NCI-H2196 treated with DMSO at 0.1 percent for 48 hours (cell line): ENCODE measurements around the gene MGLL.
A peak's percentile ranks its signal among the peaks of the same experiment; 100 is the strongest.
"Not testable (repeated sequence)": the region's sequence is repeated elsewhere in the genome, so short reads cannot be mapped to it uniquely, and the experiment has no call there.

Experiments
- DNase-seq: peaks from one replicate; lab custom pipeline; 2025; ENCODE audit not compliant: unreplicated experiment; lab: John Stamatoyannopoulos, UW

Gene MGLL

DNA sequence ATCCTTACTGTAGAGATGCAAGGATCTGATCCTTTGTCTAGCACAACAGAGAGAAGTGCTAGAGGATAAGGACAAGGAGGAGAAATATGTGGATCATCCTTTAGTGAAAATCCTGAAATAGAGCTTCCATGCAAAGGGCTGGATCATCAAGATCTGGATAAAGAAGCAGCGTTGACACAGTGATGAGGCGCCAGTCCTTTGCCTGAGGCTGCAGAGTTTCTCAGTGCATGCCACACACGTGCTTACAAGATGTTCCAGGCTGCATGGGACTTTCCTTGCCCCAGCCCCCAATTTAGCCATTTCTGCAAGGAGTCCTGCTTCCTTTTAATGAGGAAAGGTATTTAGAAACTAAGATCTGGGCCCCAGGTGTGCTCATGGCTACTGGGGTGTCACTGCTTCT is 156.7 kb downstream of the MGLL start:
- no peak for DNase-seq

DNA sequence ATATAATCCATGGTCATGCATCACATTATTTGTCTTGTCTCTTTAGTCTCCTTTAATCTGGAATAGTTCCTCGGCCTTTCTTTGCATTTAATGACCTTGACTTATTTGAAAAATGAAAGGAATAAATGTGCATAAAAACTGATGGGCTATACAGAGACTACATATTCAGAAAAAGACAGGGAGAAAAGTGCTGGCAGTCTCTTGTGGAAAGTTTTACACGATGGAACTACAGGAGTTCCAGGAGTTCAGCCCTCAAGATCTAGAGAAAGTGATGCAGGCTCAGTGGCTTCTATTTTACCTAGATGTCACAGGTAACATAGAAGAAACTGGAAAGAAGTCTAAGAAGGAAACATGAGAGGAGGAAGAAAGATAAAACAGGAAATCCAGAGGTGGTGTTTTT is 157.2 kb downstream of the MGLL start:
- no peak for DNase-seq

DNA sequence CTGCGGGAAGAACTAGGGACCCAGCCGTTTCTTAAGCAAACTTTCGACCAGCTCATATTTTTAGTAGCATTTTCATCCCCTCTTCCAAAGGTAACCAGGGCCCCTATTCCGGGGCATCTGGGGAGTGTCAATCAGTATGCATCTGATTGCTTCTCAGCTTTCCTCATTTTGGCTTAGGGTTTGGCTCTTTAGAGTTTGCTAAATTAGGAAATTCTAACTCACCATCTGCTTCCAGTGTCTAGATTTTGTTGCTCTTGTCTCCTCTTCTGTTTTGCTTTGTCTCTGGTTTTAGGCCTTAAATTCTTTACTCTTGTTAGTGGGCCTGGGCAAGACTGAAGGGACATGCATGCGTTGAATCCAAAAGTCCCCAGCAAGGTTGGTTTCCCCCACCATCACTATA is 159.2 kb downstream of the MGLL start:
- no peak for DNase-seq

DNA sequence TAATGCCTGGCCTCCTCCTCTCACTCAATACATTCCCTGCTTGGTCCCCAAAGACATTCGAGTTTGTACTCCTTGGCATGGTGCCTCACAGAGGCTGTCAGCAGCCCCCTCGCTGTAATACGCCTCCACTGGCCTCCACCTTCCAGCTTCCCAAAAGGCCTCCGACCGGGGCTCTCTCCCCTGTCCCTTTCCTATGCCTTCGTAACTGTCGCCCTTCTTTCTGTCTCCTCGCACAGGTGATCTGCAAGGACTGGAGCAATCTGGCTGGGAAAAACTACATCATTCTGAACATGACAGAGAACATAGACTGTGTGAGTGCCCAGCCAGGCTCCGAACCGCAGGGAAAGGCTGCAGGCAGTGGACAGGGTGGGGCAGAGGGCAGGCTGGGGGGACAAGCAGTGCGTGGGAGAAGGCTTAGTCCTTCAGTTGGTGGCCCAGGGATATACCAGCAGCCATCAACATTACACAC is 160.3 kb downstream of the MGLL start:
- DNase-seq = no peak

DNA sequence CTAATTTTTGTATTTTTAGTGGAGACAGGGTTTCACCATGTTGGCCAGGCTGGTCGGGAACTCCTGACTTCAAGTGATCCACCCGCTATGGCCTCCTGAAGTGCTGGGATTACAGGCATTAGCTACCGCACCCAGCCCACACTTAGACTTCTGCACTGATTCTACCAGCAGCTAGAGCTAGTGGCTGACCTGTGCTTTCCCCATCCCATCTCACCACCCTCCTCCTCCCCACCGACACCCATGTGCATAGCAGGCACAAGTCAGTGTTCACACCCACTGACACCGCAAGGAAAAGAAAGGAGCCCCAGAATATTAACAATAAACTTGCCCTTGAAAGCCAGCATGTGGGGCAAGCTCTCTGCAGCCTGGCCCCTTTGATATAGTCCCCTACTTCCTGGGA is 160.7 kb downstream of the MGLL start:
- no peak for DNase-seq

DNA sequence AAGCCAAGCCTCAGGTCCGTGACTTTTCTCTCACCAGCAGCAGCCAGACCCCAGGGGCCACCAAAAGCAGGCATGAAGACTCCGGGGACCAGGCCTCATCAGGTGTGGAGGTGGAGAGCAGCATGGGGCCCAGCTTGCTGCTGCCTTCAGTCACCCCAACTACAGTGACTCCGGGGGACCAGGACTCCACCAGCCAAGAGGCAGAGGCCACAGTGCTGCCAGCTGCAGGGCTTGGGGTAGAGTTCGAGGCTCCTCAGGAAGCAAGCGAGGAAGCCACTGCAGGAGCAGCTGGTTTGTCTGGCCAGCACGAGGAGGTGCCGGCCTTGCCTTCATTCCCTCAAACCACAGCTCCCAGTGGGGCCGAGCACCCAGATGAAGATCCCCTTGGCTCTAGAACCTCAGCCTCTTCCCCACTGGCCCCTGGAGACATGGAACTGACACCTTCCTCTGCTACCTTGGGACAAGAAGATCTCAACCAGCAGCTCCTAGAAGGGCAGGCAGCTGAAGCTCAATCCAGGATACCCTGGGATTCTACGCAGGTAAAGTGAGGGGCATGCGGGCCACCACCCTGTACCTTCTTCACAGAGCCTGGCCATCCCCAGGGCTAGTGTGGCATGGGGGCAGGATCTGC is 161.6 kb downstream of the MGLL start:
- no peak for DNase-seq

DNA sequence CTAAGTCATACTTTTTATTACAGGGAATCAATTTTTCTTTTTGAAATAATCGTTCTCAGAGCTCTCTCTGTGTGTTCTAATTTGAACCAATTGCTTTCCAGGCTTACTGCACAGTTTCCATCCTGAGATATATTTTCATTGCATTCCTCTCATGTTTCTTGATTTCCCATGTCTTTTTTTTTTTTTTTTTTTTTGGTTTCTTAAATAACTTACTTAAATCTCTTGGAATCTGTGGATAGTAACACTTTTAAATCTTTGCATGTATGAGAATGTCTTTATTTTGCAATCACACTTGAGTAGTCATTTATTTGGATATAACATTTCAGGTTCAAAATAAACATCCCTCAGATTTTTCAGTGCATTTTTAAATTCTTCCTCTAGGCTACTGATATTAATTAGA is 164.1 kb downstream of the MGLL start:
- DNase-seq = no peak

DNA sequence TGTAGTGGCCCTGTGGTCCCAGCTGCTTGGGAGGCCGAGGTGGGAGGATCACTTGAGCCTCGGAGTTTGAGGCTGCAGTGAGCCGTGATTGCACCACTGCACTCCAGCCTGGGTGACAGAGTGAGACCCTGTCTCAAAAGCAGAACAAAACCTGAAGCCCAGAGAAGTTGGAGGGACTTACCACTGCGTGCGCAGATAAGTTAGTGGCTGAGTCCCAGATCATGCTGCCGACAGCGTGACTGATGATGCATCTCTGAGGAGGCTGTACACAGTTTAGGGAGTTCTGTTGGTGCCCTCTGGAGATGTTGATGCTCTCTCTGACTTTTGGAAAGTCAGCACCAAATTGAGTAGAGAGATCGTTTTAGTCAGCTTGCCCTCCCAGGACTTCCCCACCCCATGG is 165.4 kb downstream of the MGLL start:
- DNase-seq = no peak

DNA sequence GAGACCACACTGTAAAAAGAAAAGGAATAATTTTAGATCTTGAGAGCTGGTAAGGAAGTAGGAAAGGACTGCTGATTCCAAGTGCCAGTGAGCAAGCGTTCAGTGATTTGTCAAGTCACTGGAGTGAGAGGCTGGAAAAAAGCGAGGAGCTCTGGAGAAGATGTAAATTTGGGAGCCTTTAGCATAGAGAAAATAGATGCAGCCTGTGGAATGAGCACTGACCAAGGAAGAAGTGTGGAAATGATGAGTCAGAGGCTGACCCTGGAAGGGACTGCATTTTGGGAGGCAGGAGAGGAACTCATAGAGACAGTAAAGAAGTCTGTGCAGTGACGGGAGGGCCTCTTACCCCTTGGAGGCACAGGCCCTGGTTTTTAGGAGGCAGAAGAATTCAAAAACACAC is 166.7 kb downstream of the MGLL start:
- no peak for DNase-seq

DNA sequence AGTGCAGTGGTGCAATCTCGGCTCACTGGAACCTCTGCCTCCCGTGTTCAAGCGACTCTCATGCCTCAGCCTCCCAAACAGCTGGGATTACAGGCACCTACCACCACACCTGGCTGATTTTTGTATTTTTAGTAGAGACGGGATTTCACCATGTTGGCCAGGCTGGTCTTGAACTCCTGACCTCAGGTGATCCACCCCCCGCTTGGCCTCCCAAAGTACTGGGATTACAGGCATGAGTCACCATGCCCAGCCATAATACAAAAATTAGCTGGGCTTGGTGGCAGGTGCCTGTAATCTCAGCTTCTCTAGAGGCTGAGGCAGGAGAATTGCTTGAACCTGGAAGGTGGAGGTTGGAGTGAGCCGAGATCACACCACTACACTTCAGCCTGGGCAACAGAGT is 167.3 kb downstream of the MGLL start:
- DNase-seq = not testable (repeated sequence)

DNA sequence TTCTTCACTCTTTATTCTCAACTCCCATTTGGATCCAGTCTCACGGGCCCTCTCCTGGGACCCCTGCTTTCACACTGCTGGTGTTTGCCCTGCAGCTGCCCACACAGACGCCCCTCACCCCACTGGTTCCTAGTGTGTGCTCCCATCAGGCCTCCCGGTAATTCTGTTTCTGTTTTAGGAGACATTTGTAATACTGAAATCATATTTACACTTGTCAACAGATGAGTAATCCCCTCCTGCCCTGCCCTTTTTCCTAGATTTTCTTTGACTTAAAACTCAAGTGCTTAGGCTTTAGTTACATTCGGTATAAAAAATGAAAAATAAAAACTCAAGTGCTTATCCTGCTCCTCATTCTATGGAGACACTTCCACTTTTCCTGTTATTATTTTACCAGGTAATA is 167.9 kb downstream of the MGLL start:
- no peak for DNase-seq

DNA sequence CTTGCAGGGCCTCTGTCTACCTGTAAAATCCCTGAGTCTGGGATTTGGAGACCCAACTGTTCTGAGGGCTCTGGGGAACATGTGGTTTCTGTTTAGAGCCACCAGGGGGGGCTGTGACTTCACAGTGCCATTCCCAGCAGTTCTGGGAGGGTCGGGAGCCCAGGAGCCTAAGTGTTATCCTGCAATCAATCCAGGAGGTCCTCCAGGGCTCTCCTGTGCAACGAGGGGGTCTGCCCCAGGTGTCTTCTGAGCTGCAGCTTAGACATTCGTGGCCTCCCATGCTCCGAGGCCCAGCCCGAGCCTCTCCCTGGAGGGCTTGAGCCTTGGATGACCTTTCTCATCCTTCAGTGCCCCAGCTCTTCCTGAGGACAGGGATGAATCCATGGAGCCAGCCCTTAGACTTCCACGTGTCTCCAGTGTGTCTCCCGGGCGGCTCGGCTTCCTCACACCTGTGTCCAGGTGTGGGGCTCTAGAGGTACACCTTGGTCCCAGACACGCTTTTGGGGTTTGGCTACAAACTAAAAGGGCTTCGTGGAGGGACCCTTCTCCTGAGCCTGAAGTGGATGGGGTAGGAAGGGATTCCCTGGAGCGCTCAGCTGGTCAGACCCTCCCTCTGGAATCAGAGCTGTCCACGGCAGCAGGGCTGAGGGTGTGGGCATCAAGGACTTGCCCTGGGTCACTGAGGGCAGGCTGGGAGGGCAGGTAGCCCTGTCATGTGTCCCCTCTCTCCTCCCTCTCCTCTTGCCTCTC is 169.9 kb downstream of the MGLL start:
- peak; percentile 62 for DNase-seq

DNA sequence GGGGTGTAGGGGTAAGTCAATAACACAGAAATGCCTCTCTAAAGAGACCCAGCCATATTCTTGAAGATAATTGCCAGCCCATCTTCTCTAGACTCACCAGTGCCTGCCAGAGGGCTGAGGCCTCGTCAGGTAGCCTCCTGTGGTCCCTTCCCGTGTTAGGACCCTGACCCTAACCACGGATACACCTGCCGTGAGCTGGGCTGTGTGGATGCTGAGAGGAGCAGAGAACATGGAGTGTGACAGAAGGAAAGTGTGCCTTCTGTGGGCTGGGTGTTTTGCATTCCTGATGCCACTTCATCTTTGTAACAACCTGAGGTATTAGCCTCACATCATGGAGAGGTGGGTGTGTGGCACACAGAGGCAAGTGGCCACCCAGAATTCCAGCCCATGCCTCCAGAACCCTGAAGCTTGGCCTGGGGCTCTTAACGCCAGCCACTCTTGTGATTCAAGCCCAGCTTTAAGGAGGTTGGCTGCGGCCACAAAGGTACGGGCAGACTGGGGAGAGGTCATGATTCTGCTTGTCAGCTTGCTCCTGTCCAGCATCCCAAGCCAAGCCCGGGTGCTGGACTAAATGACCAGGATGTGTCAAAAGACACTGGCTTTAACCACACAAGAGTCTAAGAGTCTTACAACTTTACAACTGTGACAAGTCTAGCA is 170.7 kb downstream of the MGLL start:
- DNase-seq = no peak

DNA sequence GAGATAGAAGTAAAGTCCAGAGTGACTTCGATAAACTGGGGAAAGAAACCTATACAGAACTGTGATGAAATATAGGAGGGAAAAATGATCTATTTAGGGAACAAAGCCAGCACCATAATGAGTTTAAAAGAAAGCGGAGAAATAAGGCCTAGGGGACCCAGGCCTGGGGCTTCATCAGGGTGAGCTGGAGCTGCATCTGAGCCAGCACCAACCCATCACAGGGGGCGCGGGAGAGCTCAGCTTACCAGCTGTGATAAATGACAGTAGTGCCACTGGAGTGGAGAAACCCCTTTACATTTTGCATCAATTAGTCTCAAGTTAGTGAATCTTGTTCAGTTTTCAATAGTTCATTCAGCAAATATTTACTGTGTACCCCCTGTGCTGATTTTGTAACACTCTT is 172.1 kb downstream of the MGLL start:
- no peak for DNase-seq

DNA sequence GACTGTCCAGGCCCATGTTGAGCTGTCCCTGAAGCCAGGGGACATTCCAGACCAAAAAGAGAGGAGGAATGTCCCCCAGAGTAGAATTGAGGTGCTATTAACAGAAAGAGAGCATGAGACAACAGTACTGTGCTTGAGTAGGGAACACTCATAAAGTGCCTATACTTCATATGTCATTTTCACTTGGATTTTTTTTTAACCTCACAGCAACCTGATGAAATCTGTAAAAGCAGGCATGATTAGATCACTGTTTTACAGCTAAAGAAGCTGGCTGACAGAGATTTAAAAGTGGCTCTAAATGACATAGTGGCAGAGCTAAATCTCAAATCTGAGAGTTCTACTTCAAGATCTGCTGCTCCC is 174.5 kb downstream of the MGLL start:
- no peak for DNase-seq

DNA sequence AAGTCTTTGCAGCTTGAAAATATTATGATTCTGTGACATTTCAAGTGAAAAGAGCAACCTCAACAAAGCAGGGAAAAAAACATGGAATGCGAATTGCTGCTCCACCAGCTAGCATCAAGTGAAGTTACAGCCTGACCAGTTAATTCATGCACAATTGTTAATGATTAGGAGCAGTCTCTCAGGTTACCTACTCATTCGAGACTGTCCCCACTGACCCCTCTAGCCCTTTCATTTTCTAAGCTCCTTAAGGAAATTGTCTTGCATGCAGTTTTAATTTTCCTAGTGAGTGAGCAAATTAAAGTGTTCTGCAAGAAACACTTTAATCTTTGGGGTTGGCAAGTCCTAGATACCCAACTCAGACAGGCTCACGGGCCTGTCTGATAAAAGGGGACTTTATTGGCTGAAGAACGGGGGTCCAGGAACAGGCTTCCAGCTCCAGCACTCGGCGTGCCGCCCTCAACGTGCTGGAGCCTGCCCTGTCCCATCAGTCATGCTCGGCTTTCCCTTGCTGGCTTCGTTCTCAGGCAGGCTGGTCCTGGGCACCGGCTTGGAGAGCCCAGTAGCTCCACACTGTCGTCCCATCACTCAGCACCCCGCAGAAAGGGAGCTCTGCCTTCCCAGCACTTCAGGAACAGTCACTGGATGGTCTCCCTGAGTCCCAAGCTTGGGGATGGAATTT is 175.0 kb downstream of the MGLL start:
- DNase-seq = no peak

DNA sequence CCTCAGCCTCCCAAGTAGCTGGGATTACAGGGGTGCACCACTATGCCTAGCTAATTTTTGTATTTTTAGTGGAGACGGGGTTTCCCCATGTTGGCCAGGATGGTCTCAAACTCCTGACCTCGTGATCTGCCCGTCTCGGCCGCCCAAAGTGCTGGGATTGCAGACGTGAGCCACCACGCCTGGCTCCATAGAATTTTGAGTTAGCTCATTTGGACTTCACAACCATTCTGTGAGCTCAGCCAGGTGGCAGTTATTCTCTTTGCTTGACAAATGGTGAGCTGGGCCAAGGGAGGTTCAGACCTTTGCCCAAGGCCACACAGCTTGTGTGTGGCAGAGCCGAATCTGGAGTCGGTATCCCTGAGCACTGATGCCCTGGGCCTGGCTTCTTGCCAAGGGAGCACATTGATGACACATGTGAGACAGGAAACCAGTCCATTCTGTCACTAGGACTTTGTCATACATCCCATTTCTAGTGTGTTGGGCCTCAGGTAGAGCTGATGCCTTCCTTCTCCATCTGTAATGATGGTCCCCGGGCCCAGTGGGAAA is 175.7 kb downstream of the MGLL start:
- no peak for DNase-seq

DNA sequence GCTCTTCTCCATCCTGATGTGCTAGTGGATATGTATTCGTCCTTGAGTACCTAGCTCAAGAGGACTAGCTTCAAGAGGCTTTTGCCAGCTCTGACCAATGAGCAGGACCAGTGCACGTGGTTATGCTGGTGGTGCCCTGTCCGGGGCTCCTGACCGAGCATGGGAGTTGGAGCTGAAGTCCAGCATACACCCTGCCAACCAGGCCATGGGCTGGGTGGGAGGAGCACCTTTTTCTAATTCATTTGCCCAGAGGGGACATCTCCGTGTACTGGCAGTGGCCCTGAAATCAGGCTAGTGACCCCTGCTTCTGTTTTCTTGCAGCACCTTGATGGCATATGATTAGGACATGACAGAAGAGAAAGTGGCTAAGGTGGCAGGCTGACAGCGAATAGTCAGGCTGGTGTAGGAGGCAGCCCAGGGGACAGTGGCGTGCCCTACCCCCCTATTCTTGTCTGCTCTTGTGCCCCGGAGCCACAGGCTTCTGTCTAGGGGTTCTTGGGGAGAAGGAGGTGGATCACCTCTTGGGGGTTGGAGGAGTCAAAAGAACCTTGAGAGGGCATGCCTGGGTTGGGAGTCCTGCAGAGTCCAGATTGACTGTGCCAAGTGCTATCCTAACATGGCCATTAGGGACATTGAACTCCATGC is 176.8 kb downstream of the MGLL start:
- DNase-seq = no peak

DNA sequence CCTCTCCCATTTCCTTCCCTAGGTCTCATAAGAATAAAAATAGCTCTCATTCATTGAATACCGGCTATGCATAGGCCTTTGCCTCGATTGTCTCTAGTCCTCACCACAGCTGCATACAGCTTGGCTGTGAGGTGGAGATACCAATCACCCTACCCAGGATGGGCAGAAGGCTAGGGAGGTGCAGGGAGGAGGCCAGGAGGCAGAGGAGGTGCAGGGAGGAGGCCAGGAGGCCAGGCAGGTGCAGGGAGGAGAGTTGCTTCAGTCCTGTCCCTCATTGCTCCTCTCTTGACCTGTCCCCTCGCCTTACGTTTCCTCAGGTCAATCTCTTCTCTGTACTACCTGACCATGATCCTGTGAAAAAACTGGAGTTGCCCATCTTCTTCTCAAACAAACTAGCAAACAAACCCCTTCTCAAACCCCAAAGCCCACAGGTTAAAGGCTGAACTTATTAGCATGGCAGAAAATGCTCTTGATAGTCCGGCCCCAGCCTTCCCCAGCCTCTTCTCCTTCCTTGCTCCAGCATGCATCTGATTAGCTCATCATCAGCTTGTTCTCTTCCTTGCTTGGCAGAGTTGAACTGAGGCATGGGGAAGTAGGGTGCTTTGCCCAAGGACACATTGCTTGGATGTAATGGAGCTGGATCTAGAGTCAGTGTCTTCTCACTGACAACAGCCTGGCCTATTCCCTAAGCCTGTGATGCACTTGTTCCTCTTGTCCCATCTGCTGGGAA is 177.5 kb downstream of the MGLL start:
- no peak for DNase-seq

DNA sequence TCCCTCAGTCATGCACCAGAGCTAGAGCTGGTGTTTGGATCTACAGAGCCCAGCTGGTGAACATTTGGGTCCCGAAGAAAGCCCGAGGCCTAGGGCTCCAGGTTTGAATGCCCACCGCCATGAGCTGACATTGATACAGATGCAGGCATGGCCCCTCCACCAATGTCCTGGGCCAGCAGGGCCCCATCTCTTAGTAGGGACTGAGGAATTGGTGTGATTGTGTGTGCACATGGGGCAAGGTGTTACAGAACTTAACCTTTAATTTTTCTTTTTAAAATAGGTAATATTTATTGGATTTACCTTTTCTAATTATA is 182.3 kb downstream of the MGLL start:
- no peak for DNase-seq
